Brain microvascular endothelial cell (primary cell): Measurements from ENCODE around the gene NBL1.

Source experiments
- DNase-seq: peaks from one replicate; pipeline ENCODE4 v3.0.0-alpha.2; 2020
- H3K27ac ChIP-seq: fragments of 250-450 bp; sonication (Bioruptor Pico); 2 replicates; pipeline ENCODE4 v1.5.1; 2020; ENCODE audit warnings: mild to moderate bottlenecking, moderate library complexity
- H3K27me3 ChIP-seq: fragments of 250-450 bp; sonication (Bioruptor Pico); replicated peaks from 2 replicates; pipeline ENCODE4 v1.5.1; 2020; ENCODE audit warnings: mild to moderate bottlenecking
- H3K36me3 ChIP-seq: fragments of 250-450 bp; sonication (Bioruptor Pico); replicated peaks from 2 replicates; pipeline ENCODE4 v1.5.1; 2020; ENCODE audit warnings: mild to moderate bottlenecking
- H3K4me3 ChIP-seq: 2 replicates; pipeline ENCODE4 v1.5.1; 2011; ENCODE audit warnings: low read depth, mild to moderate bottlenecking, control low read depth, low read length, moderate library complexity
- in situ Hi-C: cut with HindIII; loops from 2 replicates; pipeline ENCODE4 v1.10.0; 2017; ENCODE audit warnings: low sequenced_read_pairs, low pct_ligation_motif_present
- TF ChIP-seq, protein P1 (sequence below): IDR thresholded peaks from 2 replicates; pipeline ENCODE4 v1.5.1; 2011; ENCODE audit warnings: low read depth, mild to moderate bottlenecking, moderate library complexity, low read length, control low read depth, inconsistent platforms; ENCODE audit errors: missing control alignments

NBL1 gene

GRCh38 chr1:19612530-19612929 is 31.6 kb upstream of the NBL1 start:
- H3K27me3 ChIP-seq = no peaks in the 10 kb centered on the region
- in situ Hi-C loops = no loop called here

DNA sequence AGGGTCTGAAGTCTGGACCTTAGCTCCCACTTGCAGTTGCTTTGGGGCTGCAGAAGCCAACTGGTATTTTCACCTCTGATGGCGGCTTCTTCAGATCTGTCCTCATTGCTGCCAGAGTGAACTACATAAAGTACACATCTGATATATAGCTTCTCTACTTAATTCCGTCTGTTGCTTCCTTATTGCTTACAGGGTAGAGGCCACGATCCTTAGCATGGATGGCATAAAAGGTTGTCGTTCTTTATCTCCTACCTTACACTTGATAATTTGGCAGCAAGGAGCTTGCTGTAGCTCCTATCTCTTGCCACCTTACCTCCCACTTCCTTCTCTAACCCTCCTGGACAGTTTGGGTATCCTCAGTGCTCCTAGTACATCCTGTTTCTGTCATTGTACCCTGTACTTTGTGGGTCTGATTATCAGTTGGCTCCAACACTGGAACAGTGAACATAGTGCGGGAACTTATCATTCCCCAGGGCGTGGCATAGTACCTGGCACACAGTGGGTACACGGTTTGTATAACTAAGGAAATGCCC is 30.9 kb upstream of the NBL1 start:
- TF ChIP-seq, protein P1, sequence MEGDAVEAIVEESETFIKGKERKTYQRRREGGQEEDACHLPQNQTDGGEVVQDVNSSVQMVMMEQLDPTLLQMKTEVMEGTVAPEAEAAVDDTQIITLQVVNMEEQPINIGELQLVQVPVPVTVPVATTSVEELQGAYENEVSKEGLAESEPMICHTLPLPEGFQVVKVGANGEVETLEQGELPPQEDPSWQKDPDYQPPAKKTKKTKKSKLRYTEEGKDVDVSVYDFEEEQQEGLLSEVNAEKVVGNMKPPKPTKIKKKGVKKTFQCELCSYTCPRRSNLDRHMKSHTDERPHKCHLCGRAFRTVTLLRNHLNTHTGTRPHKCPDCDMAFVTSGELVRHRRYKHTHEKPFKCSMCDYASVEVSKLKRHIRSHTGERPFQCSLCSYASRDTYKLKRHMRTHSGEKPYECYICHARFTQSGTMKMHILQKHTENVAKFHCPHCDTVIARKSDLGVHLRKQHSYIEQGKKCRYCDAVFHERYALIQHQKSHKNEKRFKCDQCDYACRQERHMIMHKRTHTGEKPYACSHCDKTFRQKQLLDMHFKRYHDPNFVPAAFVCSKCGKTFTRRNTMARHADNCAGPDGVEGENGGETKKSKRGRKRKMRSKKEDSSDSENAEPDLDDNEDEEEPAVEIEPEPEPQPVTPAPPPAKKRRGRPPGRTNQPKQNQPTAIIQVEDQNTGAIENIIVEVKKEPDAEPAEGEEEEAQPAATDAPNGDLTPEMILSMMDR = no peak
- no peak overlapping the region for H3K27ac ChIP-seq
- no peak for DNase-seq
- H3K27me3 ChIP-seq = no peaks in the 10 kb centered on the region
- H3K36me3 ChIP-seq = peaks cover 2% of the 10 kb centered on the region
- no peak overlapping the region for H3K4me3 ChIP-seq
- in situ Hi-C loops = no loop called here

More at GRCh38 chr1:19612530-19612929, 31.6 kb upstream of the NBL1 start:
- Histone ChIP-seq H3K27ac (no peak overlapping the region), H3K4me3 (no peak overlapping the region), H3K36me3 (peaks cover 2% of the 10 kb centered on the region)
- TF ChIP-seq, protein P1 = no peak
- DNase-seq = no peak

DNA sequence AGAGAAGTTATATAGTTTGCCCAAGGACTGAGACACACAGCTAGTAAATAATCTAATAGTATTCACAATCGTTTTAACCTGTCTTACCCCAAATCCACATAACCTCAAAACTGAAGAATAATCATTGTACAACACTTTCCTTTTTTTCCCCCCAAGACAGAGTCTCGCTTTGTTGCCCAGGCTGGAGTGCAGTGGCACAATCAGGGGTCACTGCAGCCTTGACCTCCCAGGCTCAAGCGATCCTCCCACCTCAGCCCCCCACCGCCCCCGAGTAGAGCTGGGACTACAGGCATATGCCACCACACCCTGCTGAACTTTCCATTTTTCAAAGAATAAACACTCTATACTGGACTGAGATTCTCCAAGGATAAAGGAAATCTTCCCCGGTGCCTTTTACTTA is 28.7 kb upstream of the NBL1 start:
- in situ Hi-C loops = no loop called here
- Histone ChIP-seq H3K27ac (no peak overlapping the region), H3K27me3 (no peaks in the 10 kb centered on the region), H3K4me3 (no peak overlapping the region), H3K36me3 (peaks cover 2% of the 10 kb centered on the region)
- TF ChIP-seq, protein P1 = no peak
- DNase-seq = no peak

- TF ChIP-seq, protein P1 = no peak
- H3K27ac ChIP-seq = no peak overlapping the region
- in situ Hi-C loops = no loop called here
Observed at GRCh38 chr1:19616489-19616888, 27.6 kb upstream of the NBL1 start.

GRCh38 chr1:19617376-19617775 is 26.7 kb upstream of the NBL1 start:
- no peak for DNase-seq
- in situ Hi-C loops = no loop called here
- Histone ChIP-seq H3K27me3 (no peaks in the 10 kb centered on the region), H3K4me3 (no peak overlapping the region), H3K27ac (no peak overlapping the region), H3K36me3 (peaks cover 2% of the 10 kb centered on the region)
- TF ChIP-seq, protein P1 = no peak

More at GRCh38 chr1:19616489-19616888, 27.6 kb upstream of the NBL1 start:
- Histone ChIP-seq H3K27me3 (no peaks in the 10 kb centered on the region), H3K36me3 (peaks cover 2% of the 10 kb centered on the region), H3K4me3 (no peak overlapping the region)
- DNase-seq = no peak

GRCh38 chr1:19618428-19618827 is 25.7 kb upstream of the NBL1 start:
- TF ChIP-seq, protein P1 = no peak
- Histone ChIP-seq H3K4me3 (no peak overlapping the region), H3K36me3 (peaks cover 5% of the 10 kb centered on the region), H3K27ac (no peak overlapping the region), H3K27me3 (no peaks in the 10 kb centered on the region)
- in situ Hi-C loops = no loop called here
- DNase-seq = no peak
